Lung (tissue), 12 donors: Measurements from ENCODE around the gene ASTN1. TPM values are rescaled to one million over a fixed set of nuclear protein-coding genes. Genes with fewer than 3 reads are reported as not detected.

Experiments
- ATAC-seq: fragments of 200-7000 bp; cut with Tn5 transposase; one replicate; pipeline ENCODE4 v1.9.1; 2020; ENCODE audit warnings: moderate number of reproducible peaks; ENCODE audit not compliant: insufficient read depth, low FRiP score
- DNase-seq, 3 donors: peaks; one replicate each; pipeline ENCODE4 v3.0.0-alpha.2; 2013 to 2017
- H3K27ac ChIP-seq, 2 donors: one replicate each; pipeline ENCODE4 v1.5.1; 2013; ENCODE audit warnings: mild to moderate bottlenecking in 2 of 2, moderate library complexity in 2 of 2, control low read depth in 1 of 2, inconsistent platforms in 1 of 2, low read depth in 1 of 2, low read length in 1 of 2
- H3K27me3 ChIP-seq, 3 donors: one replicate each; pipeline ENCODE4 v1.5.1; 2013; ENCODE audit warnings: low read length in 2 of 3; ENCODE audit not compliant: control insufficient read depth in 3 of 3, insufficient read depth in 3 of 3
- H3K36me3 ChIP-seq, 4 donors: one replicate each; pipeline ENCODE4 v1.5.1; 2013; ENCODE audit warnings: low read length in 4 of 4, mild to moderate bottlenecking in 1 of 4, moderate library complexity in 1 of 4; ENCODE audit not compliant: control insufficient read depth in 4 of 4, insufficient read depth in 4 of 4
- H3K4me1 ChIP-seq, 5 donors: one replicate each; pipeline ENCODE4 v1.5.1; 2013; ENCODE audit warnings: low read length in 5 of 5, mild to moderate bottlenecking in 2 of 5, moderate library complexity in 1 of 5; ENCODE audit not compliant: control insufficient read depth in 5 of 5, insufficient read depth in 5 of 5
- H3K4me3 ChIP-seq: one replicate; pipeline ENCODE4 v1.5.1; 2013; ENCODE audit warnings: mild to moderate bottlenecking, control low read depth, moderate library complexity
- H3K9ac ChIP-seq, 2 donors: one replicate each; pipeline ENCODE4 v1.5.1; 2013; ENCODE audit warnings: low read length in 2 of 2, control low read depth in 1 of 2; ENCODE audit not compliant: insufficient read depth in 1 of 2
- H3K9me3 ChIP-seq, 4 donors: one replicate each; pipeline ENCODE4 v1.5.1; 2013; ENCODE audit warnings: low read length in 3 of 4, mild to moderate bottlenecking in 1 of 4, moderate library complexity in 1 of 4; ENCODE audit not compliant: control insufficient read depth in 4 of 4, insufficient read depth in 3 of 4
- CTCF ChIP-seq: IDR thresholded peaks from 2 replicates; pipeline ENCODE4 v1.5.1; 2012; ENCODE audit warnings: mild to moderate bottlenecking; ENCODE audit errors: control extremely low read depth, extremely low read depth
- WGBS, 2 donors: extraction: QIAGEN DNeasy Blood & Tissue Kit; methylation state at CpG; one replicate each; pipeline ENCODE4 v1.1.7; 2013; 5-methylcytosine and 5-hydroxymethylcytosine counted together
- polyA plus RNA-seq, 2 donors: library from polyadenylated mRNA; stranded (reverse); fragments of 200-250 nt; gene quantifications; one replicate each; pipeline ENCODE4 v1.2.1, GENCODE V29; 2013
- total RNA-seq, 2 donors: library from RNA; depleted of rRNA in 1 of 2; stranded (reverse); fragments of >200 nt in 1 of 2; gene quantifications; one replicate each; pipeline ENCODE4 v1.2.1, GENCODE V29; 2014 to 2021
- donor health status: control.
- donor health status: control.
- donor health status: Bipolar disorder and iron deficiency.
- donor health status: healthy.
- donor health status: DM: yes; HTN: yes; CAD: no.

ASTN1 gene
- total and polyA plus RNA-seq, 4 donors = 0.03 to 3.6 (median 0.08) TPM

- peaks cover 0 to 3% (median 0%) of the 10 kb centered on the region in 4 donors for H3K9me3 ChIP-seq
- H3K27me3 ChIP-seq = no peaks in the 10 kb centered on the region
- no peaks in the 10 kb centered on the region for H3K4me1 ChIP-seq
- no peak for TF ChIP-seq CTCF
- H3K9ac ChIP-seq = no peak overlapping the region
- WGBS, 2 donors = 90% methylated on average over 12 of the region's 12 CpGs
- H3K4me3 ChIP-seq = no peak overlapping the region
- H3K36me3 ChIP-seq = no peaks in the 10 kb centered on the region
- H3K27ac ChIP-seq = no peak overlapping the region
- no peak for DNase-seq
- no peak for ATAC-seq
Observed at GRCh38 chr1:177122461-177123251, 41.9 kb downstream of the ASTN1 start.

GRCh38 chr1:177119311-177119710 is 45.2 kb downstream of the ASTN1 start:
- H3K27ac ChIP-seq = no peak overlapping the region
- no peaks in the 10 kb centered on the region for H3K27me3 ChIP-seq
- no peak overlapping the region for H3K4me3 ChIP-seq
- H3K36me3 ChIP-seq = no peaks in the 10 kb centered on the region
- no peak for ATAC-seq
- no peak for DNase-seq
- no peaks in the 10 kb centered on the region for H3K9me3 ChIP-seq
- no peak overlapping the region for H3K9ac ChIP-seq
- 48 to 56% methylated on average over 4 of the region's 4 CpGs for WGBS, 2 donors
- H3K4me1 ChIP-seq = no peaks in the 10 kb centered on the region
- TF ChIP-seq CTCF = no peak

- WGBS, 2 donors = 79 to 81% methylated on average over 4 of the region's 4 CpGs
- Histone ChIP-seq H3K9me3 (no peaks in the 10 kb centered on the region), H3K27me3 (no peaks in the 10 kb centered on the region), H3K4me1 (no peaks in the 10 kb centered on the region), H3K9ac (no peak overlapping the region), H3K36me3 (no peaks in the 10 kb centered on the region), H3K27ac (no peak overlapping the region), H3K4me3 (no peak overlapping the region)
- no peak for TF ChIP-seq CTCF
- DNase-seq (no peak), ATAC-seq (no peak)
Observed at GRCh38 chr1:177118901-177119300, 45.6 kb downstream of the ASTN1 start.
